Ovary (tissue), 3 donors: ENCODE results near the gene SPRYD4.

Experiments
- EP300 ChIP-seq: sonication (generic); formaldehyde crosslinking; IDR thresholded peaks from one replicate; pipeline ENCODE4 v1.6.1; 2017; ENCODE audit warnings: antibody characterized with exemption
- POLR2A ChIP-seq: fragments of 450-650 bp; IDR thresholded peaks from one replicate; pipeline ENCODE4 v1.6.1; 2017; ENCODE audit warnings: antibody characterized with exemption, mild to moderate bottlenecking, moderate library complexity
- TF ChIP-seq, protein P1 (sequence below), 3 donors: fragments of 450-650 bp in 2 of 3; fragments of 200-600 bp in 1 of 3; IDR thresholded peaks; one replicate each; pipeline versions ENCODE4 v1.5.1 to v1.8.0; 2016 to 2022; ENCODE audit warnings: antibody characterized with exemption in 3 of 3, mild to moderate bottlenecking in 1 of 3
- donor health status: DM: no; HTN: no; CAD: no.

DNA sequence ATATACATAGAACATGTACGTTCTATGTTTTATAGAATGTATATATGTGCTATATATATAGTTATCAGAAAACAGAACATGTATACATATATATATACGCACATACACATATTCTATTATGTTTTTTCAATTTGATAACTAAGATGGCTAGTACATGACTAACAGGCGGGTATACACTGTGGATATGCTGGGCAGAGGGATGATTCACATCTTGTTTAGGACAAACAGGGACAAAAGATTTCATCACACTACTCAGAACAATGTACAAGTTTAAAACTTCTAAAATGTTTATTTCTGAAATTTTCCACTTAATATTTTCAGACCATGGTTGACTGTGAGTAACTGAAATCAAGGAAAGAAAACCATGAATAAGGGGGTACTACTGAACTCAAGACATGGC lies 36.5 kb upstream of the SPRYD4 start:
- TF ChIP-seq, protein P1, sequence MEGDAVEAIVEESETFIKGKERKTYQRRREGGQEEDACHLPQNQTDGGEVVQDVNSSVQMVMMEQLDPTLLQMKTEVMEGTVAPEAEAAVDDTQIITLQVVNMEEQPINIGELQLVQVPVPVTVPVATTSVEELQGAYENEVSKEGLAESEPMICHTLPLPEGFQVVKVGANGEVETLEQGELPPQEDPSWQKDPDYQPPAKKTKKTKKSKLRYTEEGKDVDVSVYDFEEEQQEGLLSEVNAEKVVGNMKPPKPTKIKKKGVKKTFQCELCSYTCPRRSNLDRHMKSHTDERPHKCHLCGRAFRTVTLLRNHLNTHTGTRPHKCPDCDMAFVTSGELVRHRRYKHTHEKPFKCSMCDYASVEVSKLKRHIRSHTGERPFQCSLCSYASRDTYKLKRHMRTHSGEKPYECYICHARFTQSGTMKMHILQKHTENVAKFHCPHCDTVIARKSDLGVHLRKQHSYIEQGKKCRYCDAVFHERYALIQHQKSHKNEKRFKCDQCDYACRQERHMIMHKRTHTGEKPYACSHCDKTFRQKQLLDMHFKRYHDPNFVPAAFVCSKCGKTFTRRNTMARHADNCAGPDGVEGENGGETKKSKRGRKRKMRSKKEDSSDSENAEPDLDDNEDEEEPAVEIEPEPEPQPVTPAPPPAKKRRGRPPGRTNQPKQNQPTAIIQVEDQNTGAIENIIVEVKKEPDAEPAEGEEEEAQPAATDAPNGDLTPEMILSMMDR (IDR thresholded peaks at IDR 0.05) = no peak
- no peak for TF ChIP-seq POLR2A
- no peak for TF ChIP-seq EP300
